PFSK-1 (cell line): Measurements from ENCODE around the gene OSCP1.

Experiments
- FOXP2 ChIP-seq: optimal IDR thresholded peaks from 2 replicates; pipeline ENCODE3; 2011; ENCODE audit warnings: borderline replicate concordance, control low read depth, inconsistent platforms; ENCODE audit not compliant: insufficient read depth; ENCODE audit errors: extremely low read length, extremely low read depth
- POLR2AphosphoS5 ChIP-seq: IDR thresholded peaks from 2 replicates; pipeline ENCODE4 v1.6.1; 2012; ENCODE audit warnings: low read depth, mild to moderate bottlenecking, control low read depth, low read length, moderate library complexity
- SIN3A ChIP-seq: IDR thresholded peaks from 2 replicates; pipeline ENCODE4 v1.6.1; 2012; ENCODE audit warnings: mild to moderate bottlenecking, low read length, moderate library complexity, borderline replicate concordance; ENCODE audit not compliant: insufficient read depth
- TAF1 ChIP-seq: IDR thresholded peaks from 2 replicates; pipeline ENCODE4 v1.6.1; 2012; ENCODE audit warnings: low read length, control low read depth, borderline replicate concordance; ENCODE audit not compliant: insufficient read depth
- TF ChIP-seq, protein P1 (sequence below), 2 experiments: IDR thresholded peaks; 2 replicates each; pipeline versions ENCODE4 v1.6.1 to v1.8.0; 2011 to 2012; ENCODE audit warnings: low read depth in 2 of 2, low read length in 2 of 2, control low read depth in 1 of 2, inconsistent platforms in 1 of 2, mild to moderate bottlenecking in 1 of 2, moderate library complexity in 1 of 2; ENCODE audit not compliant: insufficient read depth in 1 of 2

Gene OSCP1

DNA sequence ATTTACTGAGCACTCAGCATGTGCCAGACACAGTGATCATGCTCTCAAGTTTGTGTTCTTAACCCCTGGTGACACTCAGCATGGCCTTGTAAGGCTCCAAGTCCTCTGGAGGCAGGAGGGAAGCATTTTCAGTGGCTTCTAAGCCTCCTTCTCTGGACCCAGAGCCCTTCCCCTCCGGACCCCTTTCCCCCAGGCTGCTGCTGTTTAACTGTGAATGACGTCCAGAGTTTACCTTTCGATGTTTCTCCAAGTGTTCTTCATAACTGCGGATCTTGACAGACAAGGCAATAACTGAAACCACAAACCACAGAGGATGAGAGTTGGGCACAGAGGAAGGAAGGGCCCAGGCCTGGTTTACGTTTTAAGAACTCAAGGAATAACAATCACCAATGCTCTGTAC, 7.4 kb upstream of the OSCP1 start:
- TF ChIP-seq FOXP2: no peak
- no peak for TF ChIP-seq POLR2AphosphoS5
- TF ChIP-seq, protein P1, sequence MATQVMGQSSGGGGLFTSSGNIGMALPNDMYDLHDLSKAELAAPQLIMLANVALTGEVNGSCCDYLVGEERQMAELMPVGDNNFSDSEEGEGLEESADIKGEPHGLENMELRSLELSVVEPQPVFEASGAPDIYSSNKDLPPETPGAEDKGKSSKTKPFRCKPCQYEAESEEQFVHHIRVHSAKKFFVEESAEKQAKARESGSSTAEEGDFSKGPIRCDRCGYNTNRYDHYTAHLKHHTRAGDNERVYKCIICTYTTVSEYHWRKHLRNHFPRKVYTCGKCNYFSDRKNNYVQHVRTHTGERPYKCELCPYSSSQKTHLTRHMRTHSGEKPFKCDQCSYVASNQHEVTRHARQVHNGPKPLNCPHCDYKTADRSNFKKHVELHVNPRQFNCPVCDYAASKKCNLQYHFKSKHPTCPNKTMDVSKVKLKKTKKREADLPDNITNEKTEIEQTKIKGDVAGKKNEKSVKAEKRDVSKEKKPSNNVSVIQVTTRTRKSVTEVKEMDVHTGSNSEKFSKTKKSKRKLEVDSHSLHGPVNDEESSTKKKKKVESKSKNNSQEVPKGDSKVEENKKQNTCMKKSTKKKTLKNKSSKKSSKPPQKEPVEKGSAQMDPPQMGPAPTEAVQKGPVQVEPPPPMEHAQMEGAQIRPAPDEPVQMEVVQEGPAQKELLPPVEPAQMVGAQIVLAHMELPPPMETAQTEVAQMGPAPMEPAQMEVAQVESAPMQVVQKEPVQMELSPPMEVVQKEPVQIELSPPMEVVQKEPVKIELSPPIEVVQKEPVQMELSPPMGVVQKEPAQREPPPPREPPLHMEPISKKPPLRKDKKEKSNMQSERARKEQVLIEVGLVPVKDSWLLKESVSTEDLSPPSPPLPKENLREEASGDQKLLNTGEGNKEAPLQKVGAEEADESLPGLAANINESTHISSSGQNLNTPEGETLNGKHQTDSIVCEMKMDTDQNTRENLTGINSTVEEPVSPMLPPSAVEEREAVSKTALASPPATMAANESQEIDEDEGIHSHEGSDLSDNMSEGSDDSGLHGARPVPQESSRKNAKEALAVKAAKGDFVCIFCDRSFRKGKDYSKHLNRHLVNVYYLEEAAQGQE (IDR thresholded peaks at IDR 0.05; ENCODE audit: insufficient read depth in 1 of 2, low read depth in 2 of 2, low read length in 2 of 2): no peak

DNA sequence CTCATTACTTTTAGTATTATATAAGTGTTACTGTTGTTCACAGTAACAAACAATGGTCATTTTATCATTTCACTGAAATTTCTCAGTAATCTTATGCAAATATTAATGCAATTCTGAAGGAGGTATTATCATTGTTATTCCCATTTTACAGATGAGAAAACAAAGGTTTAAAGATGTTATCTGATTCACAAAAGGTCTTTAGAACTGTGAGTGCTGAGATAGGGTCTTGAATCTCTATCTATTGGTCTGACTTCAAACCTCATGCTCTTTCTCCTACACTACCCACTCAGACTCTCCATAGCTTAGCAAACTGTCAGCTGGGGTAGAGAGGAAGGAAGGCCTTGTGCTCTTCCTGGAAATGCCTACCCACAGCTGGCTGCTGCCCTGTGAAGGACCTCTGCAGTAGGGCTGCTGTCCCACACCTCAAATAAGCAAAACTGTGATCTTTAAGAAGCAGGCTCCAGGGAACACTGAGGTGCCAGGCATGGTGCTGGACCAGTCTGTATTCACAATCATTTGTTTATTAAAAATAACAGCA, 6.2 kb upstream of the OSCP1 start:
- TF ChIP-seq TAF1: no peak
- TF ChIP-seq POLR2AphosphoS5: no peak
- TF ChIP-seq, protein P1 (IDR thresholded peaks at IDR 0.05; ENCODE audit: insufficient read depth in 1 of 2, low read depth in 2 of 2, low read length in 2 of 2): no peak
- no peak for TF ChIP-seq SIN3A
- no peak for TF ChIP-seq FOXP2

DNA sequence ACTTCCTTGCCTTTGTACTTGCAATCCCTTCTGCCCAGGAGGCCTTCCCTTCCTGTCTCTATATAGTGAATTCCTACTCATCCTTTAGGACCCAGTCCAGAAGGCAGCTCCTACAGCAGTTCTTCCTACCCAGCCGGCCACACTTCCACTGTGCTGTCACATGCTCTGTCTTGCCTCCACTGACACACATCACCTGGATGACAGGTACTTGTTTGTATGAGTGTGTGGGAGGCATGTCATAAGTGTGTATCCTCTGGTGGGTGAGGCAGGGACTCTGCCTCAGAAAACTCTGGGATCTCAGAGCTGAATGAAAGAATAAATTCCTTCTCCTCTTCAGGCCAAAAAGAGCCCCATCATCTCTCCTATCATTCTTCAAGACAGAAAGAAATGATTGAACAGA, 5.1 kb upstream of the OSCP1 start:
- TF ChIP-seq, protein P1 (IDR thresholded peaks at IDR 0.05; ENCODE audit: insufficient read depth in 1 of 2, low read depth in 2 of 2, low read length in 2 of 2): no peak
- no peak for TF ChIP-seq TAF1
- TF ChIP-seq POLR2AphosphoS5: no peak
- no peak for TF ChIP-seq SIN3A
- no peak for TF ChIP-seq FOXP2

DNA sequence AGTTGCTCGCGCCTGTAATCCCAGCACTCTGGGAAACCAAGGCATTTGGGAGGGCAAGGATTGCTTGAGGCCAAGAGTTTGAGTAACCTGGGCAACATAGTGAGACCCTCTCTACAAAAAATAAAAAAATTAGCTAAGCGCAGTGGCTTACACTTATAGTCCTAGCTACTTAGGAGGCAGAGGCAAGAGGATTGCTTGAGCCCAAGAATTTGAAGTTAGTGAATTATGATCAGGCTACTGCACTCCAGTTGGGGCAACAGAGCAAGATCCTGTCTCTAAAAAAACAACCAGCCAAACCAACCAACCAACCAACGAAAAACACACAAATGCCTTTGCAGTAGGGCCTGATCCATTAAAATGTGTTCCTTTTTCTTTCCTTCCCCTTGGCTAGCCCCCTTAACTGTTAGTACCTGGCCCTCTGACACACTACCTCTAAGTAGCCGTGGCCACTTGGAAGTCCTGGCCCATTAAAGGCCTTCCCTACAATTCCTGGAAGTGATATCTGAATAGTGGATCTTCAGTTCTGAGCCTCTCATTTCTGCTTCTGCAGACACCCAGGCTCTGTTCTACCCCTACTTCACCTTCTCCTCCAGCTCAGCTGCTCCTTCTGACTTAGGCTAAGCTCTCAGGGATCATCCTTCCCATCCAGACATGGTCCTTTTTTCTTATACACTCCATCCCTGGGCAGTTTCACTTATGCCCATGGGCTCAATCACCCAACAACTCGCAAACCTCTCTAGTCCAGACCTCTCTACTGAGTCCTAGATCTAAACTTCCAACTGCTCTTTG, 3.5 kb upstream of the OSCP1 start:
- no peak for TF ChIP-seq SIN3A
- TF ChIP-seq, protein P1 (IDR thresholded peaks at IDR 0.05; ENCODE audit: insufficient read depth in 1 of 2, low read depth in 2 of 2, low read length in 2 of 2): no peak
- TF ChIP-seq TAF1: no peak
- no peak for TF ChIP-seq POLR2AphosphoS5
- TF ChIP-seq FOXP2: no peak

DNA sequence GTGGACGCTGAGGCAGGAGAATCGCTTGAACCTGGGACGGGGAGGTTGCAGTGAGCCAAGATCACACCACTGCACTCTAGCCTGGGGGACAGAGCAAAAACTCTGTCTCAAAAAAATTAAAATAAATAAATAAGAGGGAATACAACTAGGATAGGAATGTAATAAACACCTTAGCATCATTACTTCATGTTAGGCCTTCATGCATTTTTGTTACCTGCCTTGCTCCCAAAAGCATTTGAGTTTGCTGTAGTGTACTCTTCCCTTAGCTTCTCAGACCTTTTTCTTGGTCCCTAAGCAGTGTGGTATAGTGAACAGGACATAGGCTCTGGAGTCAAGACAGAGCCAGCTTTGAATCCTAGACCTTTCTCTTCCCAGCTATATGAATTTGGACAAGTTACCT, 2.8 kb upstream of the OSCP1 start:
- TF ChIP-seq, protein P1 (IDR thresholded peaks at IDR 0.05; ENCODE audit: insufficient read depth in 1 of 2, low read depth in 2 of 2, low read length in 2 of 2): no peak
- no peak for TF ChIP-seq FOXP2
